GM20000 (cell line): ENCODE data around the gene ADGRF3.

Experiments used
- DNase-seq: peaks from one replicate; pipeline ENCODE4 v3.0.0; 2012; ENCODE audit warnings: low spot score
- CTCF ChIP-seq: IDR thresholded peaks from 2 replicates; pipeline ENCODE4 v1.5.1; 2012; ENCODE audit warnings: mild to moderate bottlenecking, control low read depth; ENCODE audit errors: extremely low read depth, missing control alignments

Gene ADGRF3

GRCh38 chr2:26299471-26300101 lies 47.0 kb downstream of the ADGRF3 start:
- no peak for TF ChIP-seq CTCF
- peak; percentile 27 for DNase-seq

GRCh38 chr2:26298638-26299393 lies 47.8 kb downstream of the ADGRF3 start:
- TF ChIP-seq CTCF, result no peak
- peak; percentile 32 for DNase-seq

GRCh38 chr2:26298286-26298637 lies 48.3 kb downstream of the ADGRF3 start:
- DNase-seq, result no peak
- no peak for TF ChIP-seq CTCF

- no peak for DNase-seq
- TF ChIP-seq CTCF, result no peak
These were observed 49.5 kb downstream of the ADGRF3 start for GRCh38 chr2:26297061-26297460.

- DNase-seq, result no peak
- TF ChIP-seq CTCF, result no peak
These were observed 51.1 kb downstream of the ADGRF3 start for GRCh38 chr2:26295511-26295910.

GRCh38 chr2:26292646-26293045 lies 53.9 kb downstream of the ADGRF3 start:
- no peak for DNase-seq

More at GRCh38 chr2:26292646-26293045, 53.9 kb downstream of the ADGRF3 start:
- no peak for TF ChIP-seq CTCF
